HG02970 (cell line): ENCODE results near the gene PTGR1.
"Not testable (repeated sequence)": the region's sequence is repeated elsewhere in the genome, so short reads cannot be mapped to it uniquely, and the experiment has no call there.

Experiments used
- ATAC-seq: cut with Tn5 transposase; IDR thresholded peaks from one replicate; pipeline ENCODE4 v1.9.1; 2021; ENCODE audit warnings: mild to moderate bottlenecking, moderate library complexity, moderate number of reproducible peaks; ENCODE audit not compliant: unreplicated experiment, low FRiP score

The PTGR1 gene

GRCh38 chr9:111599092-111599954, at the start of gene PTGR1:
Gene PTGR1 (minus strand): TSS chr9:111599647. CDS start chr9:111597422, 2,225 bp downstream.
- ATAC-seq = no peak

GRCh38 chr9:111649016-111649415, 49.6 kb upstream of the PTGR1 start:
- ATAC-seq = no peak

GRCh38 chr9:111648066-111648465, 48.6 kb upstream of the PTGR1 start:
- no peak for ATAC-seq

- ATAC-seq = no peak
Observed at GRCh38 chr9:111646417-111646816, 47.0 kb upstream of the PTGR1 start.

GRCh38 chr9:111645806-111646205, 46.4 kb upstream of the PTGR1 start:
- ATAC-seq = no peak

- no peak for ATAC-seq
Observed at GRCh38 chr9:111644195-111644772, 44.8 kb upstream of the PTGR1 start.

- ATAC-seq = no peak
Observed at GRCh38 chr9:111637421-111637950, 38.0 kb upstream of the PTGR1 start.

GRCh38 chr9:111634860-111635259, 35.4 kb upstream of the PTGR1 start:
- no peak for ATAC-seq

- no peak for ATAC-seq
Observed at GRCh38 chr9:111633389-111633736, 33.9 kb upstream of the PTGR1 start.

GRCh38 chr9:111632695-111633388, 33.4 kb upstream of the PTGR1 start:
- ATAC-seq = no peak

GRCh38 chr9:111632060-111632459, 32.6 kb upstream of the PTGR1 start:
- no peak for ATAC-seq

- ATAC-seq = peak; percentile 99
Observed at GRCh38 chr9:111631214-111631971, 31.9 kb upstream of the PTGR1 start, which contains the start of gene DNAJC25. Gene DNAJC25 (plus strand): TSS chr9:111631334. CDS start chr9:111631408, 74 bp downstream.

- no peak for ATAC-seq
Observed at GRCh38 chr9:111630964-111631213, 31.4 kb upstream of the PTGR1 start.

GRCh38 chr9:111630182-111630963, 30.9 kb upstream of the PTGR1 start:
- ATAC-seq = no peak

GRCh38 chr9:111628411-111628810, 29.0 kb upstream of the PTGR1 start:
- no peak for ATAC-seq

- no peak for ATAC-seq
Observed at GRCh38 chr9:111627260-111627963, 28.0 kb upstream of the PTGR1 start.

GRCh38 chr9:111622626-111623025, 23.2 kb upstream of the PTGR1 start:
- no peak for ATAC-seq

GRCh38 chr9:111621895-111622480, 22.5 kb upstream of the PTGR1 start:
- no peak for ATAC-seq

- ATAC-seq = not testable (repeated sequence)
Observed at GRCh38 chr9:111617349-111617748, 17.9 kb upstream of the PTGR1 start.
